Activated CD4-positive, alpha-beta T cell treated with anti-CD3 and anti-CD28 coated beads, Interleukin-2, amount 10 ng/mL, durations not matched to agents 24 days and 14 days (primary cell): ENCODE data around the gene NPIPA5. TPM values are rescaled to one million over a fixed set of nuclear protein-coding genes. Genes with fewer than 3 reads are reported as not detected.
"Not testable (repeated sequence)": the region's sequence is repeated elsewhere in the genome, so short reads cannot be mapped to it uniquely, and the experiment has no call there.

Experiments
- DNase-seq: peaks from one replicate; pipeline ENCODE4 v3.0.0; 2022
- H3K27ac Mint-ChIP-seq: one replicate; pipeline ENCODE4 v1.8.0; 2022; ENCODE audit warnings: mild to moderate bottlenecking, mixed read lengths
- H3K27me3 Mint-ChIP-seq: one replicate; pipeline ENCODE4 v1.8.0; 2022; ENCODE audit warnings: mixed read lengths
- H3K36me3 Mint-ChIP-seq: one replicate; pipeline ENCODE4 v1.8.0; 2022; ENCODE audit warnings: low read depth, mild to moderate bottlenecking, mixed read lengths
- H3K4me1 Mint-ChIP-seq: one replicate; pipeline ENCODE4 v1.8.0; 2021; ENCODE audit warnings: mixed read lengths
- H3K4me3 Mint-ChIP-seq: one replicate; pipeline ENCODE4 v1.8.0; 2022; ENCODE audit warnings: mild to moderate bottlenecking, moderate library complexity, mixed read lengths
- H3K9me3 Mint-ChIP-seq: one replicate; pipeline ENCODE4 v1.8.0; 2021; ENCODE audit warnings: mixed read lengths
- intact Hi-C: fragments of 100-400 bp; cut with micrococcal nuclease; formaldehyde crosslinking; loops from one replicate; pipeline ENCODE4 v1.15.1; 2023
- total RNA-seq: library from RNA; stranded (reverse); gene quantifications from 2 replicates; pipeline ENCODE4 v1.2.3, GENCODE V29; 2022

The NPIPA5 gene
- total RNA-seq, 1 donor from 2014 or later: 11.8 TPM

GRCh38 chr16:15400314-15400713 is 22.2 kb upstream of the NPIPA5 start:
- H3K4me3 Mint-ChIP-seq, DNase-seq, intact Hi-C loops, H3K9me3 Mint-ChIP-seq, H3K36me3 Mint-ChIP-seq, H3K4me1 Mint-ChIP-seq, H3K27ac Mint-ChIP-seq: not testable (repeated sequence)
- H3K27me3 Mint-ChIP-seq: peaks cover 17% of the 10 kb centered on the region

- no peaks in the 10 kb centered on the region for H3K36me3 Mint-ChIP-seq
- DNase-seq: no peak
- no peak overlapping the region for H3K4me3 Mint-ChIP-seq
- H3K27ac Mint-ChIP-seq: no peak overlapping the region
- H3K27me3 Mint-ChIP-seq: peaks cover 22% of the 10 kb centered on the region
- no peaks in the 10 kb centered on the region for H3K4me1 Mint-ChIP-seq
- no peaks in the 10 kb centered on the region for H3K9me3 Mint-ChIP-seq
- intact Hi-C loops: no loop called here
Measured at GRCh38 chr16:15399317-15399716, 21.2 kb upstream of the NPIPA5 start.

GRCh38 chr16:15398618-15399316 is 20.7 kb upstream of the NPIPA5 start:
- Mint-ChIP-seq H3K36me3 (no peaks in the 10 kb centered on the region), H3K4me1 (no peaks in the 10 kb centered on the region), H3K9me3 (no peaks in the 10 kb centered on the region), H3K27me3 (peaks cover 25% of the 10 kb centered on the region), H3K27ac (no peak overlapping the region), H3K4me3 (no peak overlapping the region)
- intact Hi-C loops: no loop called here
- DNase-seq: no peak

- intact Hi-C loops: no loop called here
- DNase-seq: no peak
- H3K4me1 Mint-ChIP-seq: no peaks in the 10 kb centered on the region
- peaks cover 29% of the 10 kb centered on the region for H3K27me3 Mint-ChIP-seq
- no peaks in the 10 kb centered on the region for H3K36me3 Mint-ChIP-seq
- no peak overlapping the region for H3K27ac Mint-ChIP-seq
- H3K9me3 Mint-ChIP-seq: no peaks in the 10 kb centered on the region
- H3K4me3 Mint-ChIP-seq: no peak overlapping the region
Measured at GRCh38 chr16:15396948-15397594, 19.0 kb upstream of the NPIPA5 start.

GRCh38 chr16:15396509-15396829 is 18.4 kb upstream of the NPIPA5 start:
- intact Hi-C loops, H3K9me3 Mint-ChIP-seq, H3K4me1 Mint-ChIP-seq, H3K27ac Mint-ChIP-seq, DNase-seq, H3K4me3 Mint-ChIP-seq, H3K36me3 Mint-ChIP-seq: not testable (repeated sequence)
- peaks cover 29% of the 10 kb centered on the region for H3K27me3 Mint-ChIP-seq

GRCh38 chr16:15395631-15396508 is 17.8 kb upstream of the NPIPA5 start, which contains the start of gene MPV17L:
Gene MPV17L (plus strand): TSS chr16:15395754. CDS start chr16:15395898, 144 bp downstream.
- H3K4me3 Mint-ChIP-seq, DNase-seq, H3K4me1 Mint-ChIP-seq, intact Hi-C loops, H3K27ac Mint-ChIP-seq, H3K9me3 Mint-ChIP-seq, H3K36me3 Mint-ChIP-seq: not testable (repeated sequence)
- peaks cover 29% of the 10 kb centered on the region for H3K27me3 Mint-ChIP-seq

- intact Hi-C loops, H3K27ac Mint-ChIP-seq, H3K36me3 Mint-ChIP-seq, H3K9me3 Mint-ChIP-seq, H3K4me1 Mint-ChIP-seq, DNase-seq, H3K4me3 Mint-ChIP-seq: not testable (repeated sequence)
- peaks cover 26% of the 10 kb centered on the region for H3K27me3 Mint-ChIP-seq
Measured at GRCh38 chr16:15393025-15393424, 14.9 kb upstream of the NPIPA5 start.

- H3K9me3 Mint-ChIP-seq, H3K4me1 Mint-ChIP-seq, intact Hi-C loops, DNase-seq, H3K36me3 Mint-ChIP-seq, H3K4me3 Mint-ChIP-seq, H3K27ac Mint-ChIP-seq: not testable (repeated sequence)
- H3K27me3 Mint-ChIP-seq: peaks cover 11% of the 10 kb centered on the region
Measured at GRCh38 chr16:15389916-15390315, 11.8 kb upstream of the NPIPA5 start.

- H3K27ac Mint-ChIP-seq, intact Hi-C loops, H3K4me1 Mint-ChIP-seq, H3K9me3 Mint-ChIP-seq, H3K4me3 Mint-ChIP-seq, H3K36me3 Mint-ChIP-seq, H3K27me3 Mint-ChIP-seq, DNase-seq: not testable (repeated sequence)
Measured at GRCh38 chr16:15388060-15388459, 10.0 kb upstream of the NPIPA5 start.

- H3K4me3 Mint-ChIP-seq, H3K27me3 Mint-ChIP-seq, H3K36me3 Mint-ChIP-seq, intact Hi-C loops, H3K27ac Mint-ChIP-seq, DNase-seq, H3K9me3 Mint-ChIP-seq, H3K4me1 Mint-ChIP-seq: not testable (repeated sequence)
Measured at GRCh38 chr16:15382810-15383209, 4.7 kb upstream of the NPIPA5 start.

- H3K27me3 Mint-ChIP-seq, H3K4me3 Mint-ChIP-seq, H3K36me3 Mint-ChIP-seq, H3K27ac Mint-ChIP-seq, H3K4me1 Mint-ChIP-seq, H3K9me3 Mint-ChIP-seq, intact Hi-C loops, DNase-seq: not testable (repeated sequence)
Measured at GRCh38 chr16:15357495-15357894, 20.6 kb downstream of the NPIPA5 start.

- H3K36me3 Mint-ChIP-seq: not testable (repeated sequence)
Measured at GRCh38 chr16:15354846-15355245, 23.2 kb downstream of the NPIPA5 start.

GRCh38 chr16:15352852-15353251 is 25.2 kb downstream of the NPIPA5 start:
- intact Hi-C loops, H3K4me3 Mint-ChIP-seq, H3K27ac Mint-ChIP-seq, H3K27me3 Mint-ChIP-seq, H3K4me1 Mint-ChIP-seq, H3K9me3 Mint-ChIP-seq, H3K36me3 Mint-ChIP-seq, DNase-seq: not testable (repeated sequence)

More at GRCh38 chr16:15354846-15355245, 23.2 kb downstream of the NPIPA5 start:
- H3K27me3 Mint-ChIP-seq, intact Hi-C loops, H3K27ac Mint-ChIP-seq, DNase-seq, H3K9me3 Mint-ChIP-seq, H3K4me3 Mint-ChIP-seq, H3K4me1 Mint-ChIP-seq: not testable (repeated sequence)

- H3K9me3 Mint-ChIP-seq, H3K27me3 Mint-ChIP-seq, H3K36me3 Mint-ChIP-seq: not testable (repeated sequence)
Measured at GRCh38 chr16:15351745-15352144, 26.3 kb downstream of the NPIPA5 start.

More at GRCh38 chr16:15351745-15352144, 26.3 kb downstream of the NPIPA5 start:
- H3K4me3 Mint-ChIP-seq, H3K27ac Mint-ChIP-seq, intact Hi-C loops, H3K4me1 Mint-ChIP-seq, DNase-seq: not testable (repeated sequence)
